Measurements from ENCODE around the gene HDAC4.

DNA sequence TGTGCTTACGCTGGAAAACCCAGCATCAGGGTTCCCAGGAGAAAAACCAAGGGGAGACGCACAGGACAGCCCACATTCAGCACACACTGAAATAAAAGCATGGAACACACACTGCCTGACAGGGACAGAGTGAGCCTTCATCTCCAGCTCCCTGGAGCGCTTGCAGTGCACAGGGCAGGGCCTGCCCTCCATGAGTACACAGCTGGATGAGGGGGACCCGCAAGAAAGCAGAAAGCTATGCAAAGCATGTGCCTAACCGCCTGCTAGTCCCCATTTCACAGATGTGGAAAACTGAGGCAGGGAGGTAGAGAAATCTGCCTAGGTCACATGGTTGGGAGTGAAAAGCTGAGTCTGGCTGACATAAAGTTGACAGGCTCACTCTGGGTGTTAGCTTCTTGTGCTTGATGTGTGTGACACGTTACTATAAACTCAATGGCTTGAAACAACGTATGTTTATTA lies 187.1 kb downstream of the HDAC4 start:
- TF ChIP-seq CTCF (IDR thresholded peaks at IDR 0.05; ENCODE audit: low read depth, low read length, missing input control) (no peak), YY1 (IDR thresholded peaks at IDR 0.05) (no peak), TAF1 (conservative IDR thresholded peaks at IDR 0.05) (no peak), ZBTB33 (IDR thresholded peaks at IDR 0.05) (no peak), HNF4A (conservative IDR thresholded peaks at IDR 0.05) (no peak), REST (IDR thresholded peaks at IDR 0.05) (no peak), SP1 (IDR thresholded peaks at IDR 0.05) (no peak), HNF4G (IDR thresholded peaks at IDR 0.05) (no peak), RXRA (IDR thresholded peaks at IDR 0.05) (no peak), GABPA (IDR thresholded peaks at IDR 0.05 in 1 of 2, conservative IDR thresholded peaks at IDR 0.05 in 1 of 2) (no peak)
- TF ChIP-seq, protein P1, sequence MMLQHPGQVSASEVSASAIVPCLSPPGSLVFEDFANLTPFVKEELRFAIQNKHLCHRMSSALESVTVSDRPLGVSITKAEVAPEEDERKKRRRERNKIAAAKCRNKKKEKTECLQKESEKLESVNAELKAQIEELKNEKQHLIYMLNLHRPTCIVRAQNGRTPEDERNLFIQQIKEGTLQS (IDR thresholded peaks at IDR 0.05) = no peak
- TF ChIP-seq, protein P2, sequence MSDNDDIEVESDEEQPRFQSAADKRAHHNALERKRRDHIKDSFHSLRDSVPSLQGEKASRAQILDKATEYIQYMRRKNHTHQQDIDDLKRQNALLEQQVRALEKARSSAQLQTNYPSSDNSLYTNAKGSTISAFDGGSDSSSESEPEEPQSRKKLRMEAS (IDR thresholded peaks at IDR 0.05) = no peak
